CD4-positive, alpha-beta T cell treated with Interleukin-17A for 1 hour (primary cell): Measurements from ENCODE around the gene PHYKPL.

Source experiments
- DNase-seq: peaks from one replicate; pipeline ENCODE4 v3.0.0-alpha.2; 2020

Gene PHYKPL

GRCh38 chr5:178221853-178222252 lies 10.7 kb downstream of the PHYKPL start:
- no peak for DNase-seq

GRCh38 chr5:178221282-178221681 lies 11.3 kb downstream of the PHYKPL start:
- DNase-seq: no peak

- DNase-seq: no peak
Observed at GRCh38 chr5:178218827-178219226, 13.8 kb downstream of the PHYKPL start.

- no peak for DNase-seq
Observed at GRCh38 chr5:178218237-178218776, 14.3 kb downstream of the PHYKPL start.

GRCh38 chr5:178216779-178217178 lies 15.8 kb downstream of the PHYKPL start:
- no peak for DNase-seq

- DNase-seq: no peak
Observed at GRCh38 chr5:178216088-178216534, 16.5 kb downstream of the PHYKPL start.

- no peak for DNase-seq
Observed at GRCh38 chr5:178215280-178216002, 17.2 kb downstream of the PHYKPL start.

GRCh38 chr5:178214160-178214803 lies 18.3 kb downstream of the PHYKPL start:
- DNase-seq: no peak

GRCh38 chr5:178213748-178214151 lies 18.9 kb downstream of the PHYKPL start:
- no peak for DNase-seq

GRCh38 chr5:178213003-178213461 lies 19.6 kb downstream of the PHYKPL start:
- no peak for DNase-seq

GRCh38 chr5:178212241-178213002 lies 20.2 kb downstream of the PHYKPL start:
- DNase-seq: no peak

- DNase-seq: no peak
Observed at GRCh38 chr5:178211095-178212048, 21.2 kb downstream of the PHYKPL start.

- DNase-seq: no peak
Observed at GRCh38 chr5:178210686-178211085, 21.9 kb downstream of the PHYKPL start.

GRCh38 chr5:178210073-178210535 lies 22.5 kb downstream of the PHYKPL start:
- no peak for DNase-seq

- DNase-seq: no peak
Observed at GRCh38 chr5:178209334-178210072, 23.1 kb downstream of the PHYKPL start.

GRCh38 chr5:178208540-178209227 lies 23.9 kb downstream of the PHYKPL start:
- no peak for DNase-seq

- DNase-seq: no peak
Observed at GRCh38 chr5:178207917-178208280, 24.7 kb downstream of the PHYKPL start.

GRCh38 chr5:178207183-178207916 lies 25.3 kb downstream of the PHYKPL start:
- no peak for DNase-seq

- DNase-seq: peak; percentile 41
Observed at GRCh38 chr5:178206166-178207101, 26.2 kb downstream of the PHYKPL start.
